ENCODE data around the gene C2orf92.

Gene C2orf92

GRCh38 chr2:97733341-97734035 lies 64.0 kb downstream of the C2orf92 start:
- TF ChIP-seq CTCF (conservative IDR thresholded peaks at IDR 0.05; ENCODE audit: low read depth, low read length), result no peak
- H3K4me3 ChIP-seq (ENCODE audit: low read length), result no peak overlapping the region
- DNase-seq (ENCODE audit: low read depth), result no peak

- no peak for TF ChIP-seq CTCF (conservative IDR thresholded peaks at IDR 0.05; ENCODE audit: low read depth, low read length)
- H3K4me3 ChIP-seq (ENCODE audit: low read length), result no peak overlapping the region
- DNase-seq (ENCODE audit: low read depth), result no peak
These were observed 64.8 kb downstream of the C2orf92 start for GRCh38 chr2:97734061-97735051.

GRCh38 chr2:97735161-97735561 lies 65.6 kb downstream of the C2orf92 start:
- H3K4me3 ChIP-seq (ENCODE audit: low read length), result no peak overlapping the region
- DNase-seq (ENCODE audit: low read depth), result no peak
- TF ChIP-seq CTCF (conservative IDR thresholded peaks at IDR 0.05; ENCODE audit: low read depth, low read length), result no peak

- H3K4me3 ChIP-seq (ENCODE audit: low read length), result no peak overlapping the region
- DNase-seq (ENCODE audit: low read depth), result no peak
- TF ChIP-seq CTCF (conservative IDR thresholded peaks at IDR 0.05; ENCODE audit: low read depth, low read length), result no peak
These were observed 66.7 kb downstream of the C2orf92 start for GRCh38 chr2:97736185-97736584.

- no peak for DNase-seq (ENCODE audit: low read depth)
- no peak for TF ChIP-seq CTCF (conservative IDR thresholded peaks at IDR 0.05; ENCODE audit: low read depth, low read length)
- no peak overlapping the region for H3K4me3 ChIP-seq (ENCODE audit: low read length)
These were observed 67.3 kb downstream of the C2orf92 start for GRCh38 chr2:97736608-97737330.

GRCh38 chr2:97737421-97738178 lies 68.1 kb downstream of the C2orf92 start:
- no peak for DNase-seq (ENCODE audit: low read depth)
- H3K4me3 ChIP-seq (ENCODE audit: low read length), result no peak overlapping the region
- no peak for TF ChIP-seq CTCF (conservative IDR thresholded peaks at IDR 0.05; ENCODE audit: low read depth, low read length)
